HCT116 (cell line): Measurements from ENCODE around the gene ISCU. TPM values are rescaled to one million over a fixed set of nuclear protein-coding genes. Genes with fewer than 3 reads are reported as not detected.

Source experiments
- ATAC-seq: fragments of 200-7000 bp; cut with Tn5 transposase; 2 replicates; pipeline ENCODE4 v1.9.1; 2020; ENCODE audit warnings: mild to moderate bottlenecking, moderate library complexity
- BruUV-seq: library from RNA; stranded (reverse); fragments of 400-500 nt; replicated peaks from 2 replicates; lab custom pipeline; 2021; lab: Mats Ljungman, UMichigan
- CTCF ChIA-PET: fragments of 300-600 bp; sonication (Branson Sonifier 250); formaldehyde crosslinking; loops from one replicate; lab custom pipeline; 2021; ENCODE audit warnings: antibody characterized with exemption; lab: Charles Lee
- POLR2A ChIA-PET: fragments of 300-600, 350-600 bp; sonication (Branson Sonifier 250); formaldehyde crosslinking; loops from one replicate; lab custom pipeline; 2021; ENCODE audit warnings: antibody characterized with exemption; lab: Charles Lee
- RAD21 ChIA-PET, 2 experiments: fragments of 300-600 bp; sonication (Branson Sonifier 250); formaldehyde crosslinking; loops; one replicate each; lab custom pipeline; 2023; ENCODE audit warnings: low total read pairs in 2 of 2; ENCODE audit not compliant: uncharacterized antibody in 2 of 2, unreplicated experiment in 2 of 2, low non-redundant PET in 1 of 2; lab: Charles Lee
- DNase-seq: peaks from one replicate; pipeline ENCODE4 v3.0.0-alpha.2; 2010; ENCODE audit warnings: low read depth, low spot score
- H2AFZ ChIP-seq: fragments of 200-600 bp; shearing (Covaris generic), sonication (generic); 2 replicates; pipeline ENCODE4 v1.6.1; 2017; ENCODE audit warnings: low read depth, mixed run types, mixed read lengths, antibody characterized with exemption, low read length; ENCODE audit not compliant: poor library complexity, severe bottlenecking
- H3K27ac ChIP-seq: 2 replicates; pipeline ENCODE4 v1.5.1; 2012; ENCODE audit warnings: low read depth, low read length
- H3K27me3 ChIP-seq: fragments of 200-600 bp; sonication (generic); 2 replicates; pipeline ENCODE4 v1.6.1; 2016; ENCODE audit warnings: mixed run types, low read length, mixed read lengths; ENCODE audit not compliant: insufficient read depth
- H3K36me3 ChIP-seq, 2 experiments: fragments of 200-500 bp in 1 of 2; fragments of 200-600 bp in 1 of 2; sonication (Bioruptor generic) in 1 of 2; sonication (generic) in 1 of 2; 2 replicates each; pipeline versions ENCODE4 v1.5.1 to v1.6.1; 2014 to 2016; ENCODE audit warnings: low read length in 2 of 2, inconsistent platforms in 1 of 2, mixed read lengths in 1 of 2, mixed run types in 1 of 2; ENCODE audit not compliant: insufficient read depth in 2 of 2, control insufficient read depth in 1 of 2
- H3K4me1 ChIP-seq, 2 experiments: fragments of 200-600 bp in 1 of 2; sonication (generic) in 1 of 2; 2 replicates each; pipeline versions ENCODE4 v1.5.1 to v1.6.1; 2012 to 2017; ENCODE audit warnings: low read length in 2 of 2, inconsistent platforms in 1 of 2, mild to moderate bottlenecking in 1 of 2, mixed read lengths in 1 of 2, mixed run types in 1 of 2, moderate library complexity in 1 of 2; ENCODE audit not compliant: insufficient read depth in 2 of 2, control insufficient read depth in 1 of 2
- H3K4me2 ChIP-seq: fragments of 200-600 bp; sonication (generic); 2 replicates; pipeline ENCODE4 v1.6.1; 2017; ENCODE audit warnings: mixed run types, low read length, mixed read lengths
- H3K4me3 ChIP-seq, 2 experiments: fragments of 200-600 bp in 1 of 2; sonication (generic) in 1 of 2; replicated peaks in 1 of 2; 2 replicates each; pipeline ENCODE4 v1.5.1; 2011 to 2016; ENCODE audit warnings: low read length in 2 of 2, control low read depth in 1 of 2, low read depth in 1 of 2, mild to moderate bottlenecking in 1 of 2, mixed read lengths in 1 of 2, mixed run types in 1 of 2
- H3K79me2 ChIP-seq: fragments of 200-600 bp; sonication (generic); 2 replicates; pipeline ENCODE4 v1.6.1; 2017; ENCODE audit warnings: mild to moderate bottlenecking, mixed run types, low read length, moderate library complexity, mixed read lengths; ENCODE audit not compliant: insufficient read depth
- H3K9ac ChIP-seq: fragments of 200-600 bp; sonication (generic); 2 replicates; pipeline ENCODE4 v1.6.1; 2016; ENCODE audit warnings: low read length, mixed read lengths
- H3K9me2 ChIP-seq: fragments of 200-600 bp; sonication (generic), shearing (Covaris generic); 2 replicates; pipeline ENCODE4 v1.6.1; 2017; ENCODE audit warnings: mixed run types, mild to moderate bottlenecking, moderate library complexity; ENCODE audit not compliant: insufficient read depth
- H3K9me3 ChIP-seq, 2 experiments: fragments of 200-500 bp in 1 of 2; fragments of 200-600 bp in 1 of 2; sonication (Bioruptor generic) in 1 of 2; sonication (generic) in 1 of 2; 2 replicates each; pipeline ENCODE4 v1.6.1; 2014 to 2017; ENCODE audit warnings: low read length in 2 of 2, mixed read lengths in 2 of 2, inconsistent platforms in 1 of 2, low read depth in 1 of 2, mild to moderate bottlenecking in 1 of 2, mixed run types in 1 of 2, moderate library complexity in 1 of 2; ENCODE audit not compliant: control insufficient read depth in 1 of 2, insufficient read depth in 1 of 2
- H4K20me1 ChIP-seq: fragments of 200-600 bp; sonication (generic), shearing (Covaris generic); 2 replicates; pipeline ENCODE4 v1.6.1; 2017; ENCODE audit warnings: mixed run types, mild to moderate bottlenecking, moderate library complexity; ENCODE audit not compliant: insufficient read depth
- CBX3 ChIP-seq: IDR thresholded peaks from 2 replicates; pipeline ENCODE4 v1.6.1; 2012; ENCODE audit warnings: low read depth
- EZH2 ChIP-seq: fragments of 200-600 bp; sonication (generic); IDR thresholded peaks from 2 replicates; pipeline ENCODE4 v1.6.1; 2017; ENCODE audit warnings: antibody characterized with exemption, mixed run types
- EZH2phosphoT487 ChIP-seq: fragments of 200-600 bp; IDR thresholded peaks from 2 replicates; pipeline ENCODE4 v1.6.1; 2018; ENCODE audit warnings: antibody characterized with exemption, borderline replicate concordance
- SP1 ChIP-seq: IDR thresholded peaks from 2 replicates; pipeline ENCODE4 v1.6.1; 2012; ENCODE audit warnings: low read depth
- YY1 ChIP-seq: IDR thresholded peaks from 2 replicates; pipeline ENCODE4 v1.6.1; 2011; ENCODE audit warnings: low read length, low read depth, moderate library complexity, mild to moderate bottlenecking; ENCODE audit not compliant: insufficient replicate concordance; ENCODE audit errors: extremely low read depth
- ZBTB33 ChIP-seq: IDR thresholded peaks from 2 replicates; pipeline ENCODE4 v1.6.1; 2011; ENCODE audit warnings: mild to moderate bottlenecking, low read length, moderate library complexity; ENCODE audit not compliant: insufficient replicate concordance; ENCODE audit errors: extremely low read depth
- ZFX ChIP-seq: fragments of 450-650 bp; IDR thresholded peaks from 2 replicates; pipeline ENCODE4 v1.6.1; 2017
- intact Hi-C: fragments of 100-400 bp; cut with micrococcal nuclease; formaldehyde crosslinking; loops from 2 replicates; pipeline ENCODE4 v1.10.0; 2022
- total RNA-seq: library from RNA; stranded (reverse); gene quantifications from one replicate; pipeline ENCODE4 v1.2.1, GENCODE V29; 2021; ENCODE audit not compliant: unreplicated experiment

ISCU gene
- total RNA-seq, 1 experiment from 2014 or later = 89.6 TPM

GRCh38 chr12:108610856-108611605, 48.6 kb downstream of the ISCU start:
- Histone ChIP-seq H2AFZ (no peak overlapping the region), H3K9ac (no peak overlapping the region), H3K36me3 (no peaks in the 10 kb centered on the region), H4K20me1 (no peaks in the 10 kb centered on the region), H3K79me2 (no peaks in the 10 kb centered on the region), H3K9me3 (peaks cover 0 to 4% of the 10 kb centered on the region in 2 experiments; a peak in 1 of 4 replicates), H3K27me3 (no peaks in the 10 kb centered on the region), H3K4me1 (peaks cover 15 to 22% of the 10 kb centered on the region in 2 experiments), H3K27ac (no peak overlapping the region), H3K4me3 (no peak overlapping the region), H3K4me2 (no peak overlapping the region), H3K9me2 (no peaks in the 10 kb centered on the region)
- TF ChIP-seq ZFX (no peak), EZH2phosphoT487 (no peak), ZBTB33 (no peak), CBX3 (no peak), EZH2 (no peak), YY1 (no peak), SP1 (no peak)
- no peak for DNase-seq
- intact Hi-C loops = loop anchor here (10.0 kb wide), 2 partner anchors 276 to 696 kb away; partner anchors contain the start of gene CMKLR1
- RAD21 ChIA-PET = interaction anchor here in 1 of 2 experiments (0.6 kb wide), 1 partner anchor 36 kb away, joined by 4 read pairs; no protein-coding TSS in a partner anchor
- BruUV-seq = no TSS peak
- CTCF ChIA-PET = no interaction called here
- POLR2A ChIA-PET = no interaction called here
- no peak for ATAC-seq
